Endothelial cell of umbilical vein (primary cell): ENCODE measurements around the gene MBOAT2.

ENCODE experiments used
- EZH2 ChIP-seq: IDR thresholded peaks from 2 replicates; pipeline ENCODE4 v1.6.1; 2012; ENCODE audit warnings: borderline replicate concordance, low read depth, mild to moderate bottlenecking, moderate library complexity, low read length, inconsistent platforms; ENCODE audit not compliant: severe bottlenecking
- FOS ChIP-seq: IDR thresholded peaks from 2 replicates; pipeline ENCODE4 v1.6.1; 2011; ENCODE audit warnings: mild to moderate bottlenecking, low read length, moderate library complexity, borderline replicate concordance; ENCODE audit not compliant: insufficient read depth
- MYC ChIP-seq: IDR thresholded peaks from one replicate; pipeline ENCODE4 v1.6.1; 2011; ENCODE audit warnings: mild to moderate bottlenecking, low read depth, low read length
- POLR2A ChIP-seq: IDR thresholded peaks from 2 replicates; pipeline ENCODE4 v1.6.1; 2012; ENCODE audit warnings: low read depth, mild to moderate bottlenecking, control low read depth, low read length
- POLR2AphosphoS5 ChIP-seq: IDR thresholded peaks from 2 replicates; pipeline ENCODE4 v1.6.1; 2012; ENCODE audit warnings: low read depth, mild to moderate bottlenecking, control low read depth, low read length, moderate library complexity; ENCODE audit not compliant: insufficient read depth
- TF ChIP-seq, protein P1 (sequence below), 2 donors: IDR thresholded peaks; 1 replicate in 1 of 2; 2 replicates in 1 of 2; pipeline ENCODE4 v1.5.1; 2011; ENCODE audit warnings: low read length in 2 of 2, mild to moderate bottlenecking in 2 of 2, moderate library complexity in 2 of 2, control low read depth in 1 of 2, inconsistent platforms in 1 of 2, low read depth in 1 of 2; ENCODE audit not compliant: insufficient read depth in 1 of 2; ENCODE audit errors: extremely low read depth in 1 of 2
- TF ChIP-seq, protein P2 (sequence below): IDR thresholded peaks from 2 replicates; pipeline ENCODE4 v1.6.1; 2011; ENCODE audit not compliant: insufficient read depth, insufficient read length

DNA sequence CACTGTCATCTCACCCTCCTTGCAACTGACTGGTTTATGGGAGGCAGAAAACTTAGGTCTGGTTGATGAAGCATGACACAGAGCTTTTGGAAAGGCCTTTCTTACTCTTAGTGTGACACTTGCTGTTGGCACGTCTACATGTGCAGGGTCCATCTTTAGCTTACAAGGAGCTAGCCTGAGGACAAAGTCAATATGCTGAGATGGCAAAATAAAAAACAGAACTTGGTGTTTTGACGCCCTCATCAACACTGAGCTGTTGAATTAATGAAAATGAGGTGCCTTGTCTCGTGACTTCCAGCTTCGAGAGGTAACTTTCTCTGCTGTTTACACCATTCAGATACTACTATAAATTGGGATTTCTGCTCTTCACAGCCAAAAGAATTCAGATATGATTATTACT is 87.5 kb downstream of the MBOAT2 start:
- TF ChIP-seq, protein P1, sequence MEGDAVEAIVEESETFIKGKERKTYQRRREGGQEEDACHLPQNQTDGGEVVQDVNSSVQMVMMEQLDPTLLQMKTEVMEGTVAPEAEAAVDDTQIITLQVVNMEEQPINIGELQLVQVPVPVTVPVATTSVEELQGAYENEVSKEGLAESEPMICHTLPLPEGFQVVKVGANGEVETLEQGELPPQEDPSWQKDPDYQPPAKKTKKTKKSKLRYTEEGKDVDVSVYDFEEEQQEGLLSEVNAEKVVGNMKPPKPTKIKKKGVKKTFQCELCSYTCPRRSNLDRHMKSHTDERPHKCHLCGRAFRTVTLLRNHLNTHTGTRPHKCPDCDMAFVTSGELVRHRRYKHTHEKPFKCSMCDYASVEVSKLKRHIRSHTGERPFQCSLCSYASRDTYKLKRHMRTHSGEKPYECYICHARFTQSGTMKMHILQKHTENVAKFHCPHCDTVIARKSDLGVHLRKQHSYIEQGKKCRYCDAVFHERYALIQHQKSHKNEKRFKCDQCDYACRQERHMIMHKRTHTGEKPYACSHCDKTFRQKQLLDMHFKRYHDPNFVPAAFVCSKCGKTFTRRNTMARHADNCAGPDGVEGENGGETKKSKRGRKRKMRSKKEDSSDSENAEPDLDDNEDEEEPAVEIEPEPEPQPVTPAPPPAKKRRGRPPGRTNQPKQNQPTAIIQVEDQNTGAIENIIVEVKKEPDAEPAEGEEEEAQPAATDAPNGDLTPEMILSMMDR (IDR thresholded peaks at IDR 0.05; ENCODE audit: extremely low read depth in 1 of 2, insufficient read depth in 1 of 2, low read depth in 1 of 2, low read length in 2 of 2) = no peak
- TF ChIP-seq, protein P2, sequence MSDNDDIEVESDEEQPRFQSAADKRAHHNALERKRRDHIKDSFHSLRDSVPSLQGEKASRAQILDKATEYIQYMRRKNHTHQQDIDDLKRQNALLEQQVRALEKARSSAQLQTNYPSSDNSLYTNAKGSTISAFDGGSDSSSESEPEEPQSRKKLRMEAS = no peak
- TF ChIP-seq POLR2A (no peak), EZH2 (no peak), POLR2AphosphoS5 (no peak), MYC (no peak), FOS (no peak)
